ENCODE data around the gene MYO5A. TPM values are rescaled to one million over a fixed set of nuclear protein-coding genes. Genes with fewer than 3 reads are reported as not detected.

MYO5A gene
- total RNA-seq, 1 experiment from 2014 or later, result 9.9 TPM

- DNase-seq, result no peak
- TF ChIP-seq, protein P1, sequence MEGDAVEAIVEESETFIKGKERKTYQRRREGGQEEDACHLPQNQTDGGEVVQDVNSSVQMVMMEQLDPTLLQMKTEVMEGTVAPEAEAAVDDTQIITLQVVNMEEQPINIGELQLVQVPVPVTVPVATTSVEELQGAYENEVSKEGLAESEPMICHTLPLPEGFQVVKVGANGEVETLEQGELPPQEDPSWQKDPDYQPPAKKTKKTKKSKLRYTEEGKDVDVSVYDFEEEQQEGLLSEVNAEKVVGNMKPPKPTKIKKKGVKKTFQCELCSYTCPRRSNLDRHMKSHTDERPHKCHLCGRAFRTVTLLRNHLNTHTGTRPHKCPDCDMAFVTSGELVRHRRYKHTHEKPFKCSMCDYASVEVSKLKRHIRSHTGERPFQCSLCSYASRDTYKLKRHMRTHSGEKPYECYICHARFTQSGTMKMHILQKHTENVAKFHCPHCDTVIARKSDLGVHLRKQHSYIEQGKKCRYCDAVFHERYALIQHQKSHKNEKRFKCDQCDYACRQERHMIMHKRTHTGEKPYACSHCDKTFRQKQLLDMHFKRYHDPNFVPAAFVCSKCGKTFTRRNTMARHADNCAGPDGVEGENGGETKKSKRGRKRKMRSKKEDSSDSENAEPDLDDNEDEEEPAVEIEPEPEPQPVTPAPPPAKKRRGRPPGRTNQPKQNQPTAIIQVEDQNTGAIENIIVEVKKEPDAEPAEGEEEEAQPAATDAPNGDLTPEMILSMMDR (IDR thresholded peaks at IDR 0.05; ENCODE audit: insufficient read depth in 1 of 2, low read depth in 1 of 2, low read length in 1 of 2, severe bottlenecking in 1 of 2, unreplicated experiment in 1 of 2), result no peak
- Mint-ChIP-seq H3K27ac (ENCODE audit: unreplicated experiment) (no peak overlapping the region), H3K4me1 (ENCODE audit: low read depth, unreplicated experiment) (no peaks in the 10 kb centered on the region), H3K27me3 (ENCODE audit: insufficient read depth, unreplicated experiment) (no peaks in the 10 kb centered on the region), H3K36me3 (ENCODE audit: insufficient read depth, unreplicated experiment) (no peaks in the 10 kb centered on the region), H3K9me3 (ENCODE audit: unreplicated experiment) (no peaks in the 10 kb centered on the region), H3K4me3 (ENCODE audit: unreplicated experiment) (no peak overlapping the region)
- ChIA-PET POLR2A (no interaction called here), CTCF (no interaction called here)
- Histone ChIP-seq H3K27me3 (replicated peaks; ENCODE audit: control insufficient read depth, insufficient read depth, low read length) (no peaks in the 10 kb centered on the region), H3K4me3 (ENCODE audit: low read depth, low read length) (no peak overlapping the region), H3K4me1 (no peaks in the 10 kb centered on the region), H3K9me3 (no peaks in the 10 kb centered on the region), H3K36me3 (ENCODE audit: control insufficient read depth, insufficient read depth, low read length) (no peaks in the 10 kb centered on the region)
- no TSS peak for BruUV-seq (replicated peaks)
- intact Hi-C loops (cut with micrococcal nuclease; ENCODE audit: unreplicated experiment), result no loop called here
These were observed 19.0 kb downstream of the MYO5A start for GRCh38 chr15:52509500-52510245.

GRCh38 chr15:52506549-52506948 is 22.1 kb downstream of the MYO5A start:
- intact Hi-C loops (cut with micrococcal nuclease; ENCODE audit: unreplicated experiment), result no loop called here
- DNase-seq, result no peak
- Histone ChIP-seq H3K27me3 (replicated peaks; ENCODE audit: control insufficient read depth, insufficient read depth, low read length) (no peaks in the 10 kb centered on the region), H3K4me3 (ENCODE audit: low read depth, low read length) (no peak overlapping the region), H3K36me3 (ENCODE audit: control insufficient read depth, insufficient read depth, low read length) (no peaks in the 10 kb centered on the region), H3K9me3 (no peaks in the 10 kb centered on the region), H3K4me1 (no peaks in the 10 kb centered on the region)
- TF ChIP-seq, protein P1 (IDR thresholded peaks at IDR 0.05; ENCODE audit: insufficient read depth in 1 of 2, low read depth in 1 of 2, low read length in 1 of 2, severe bottlenecking in 1 of 2, unreplicated experiment in 1 of 2), result no peak
- Mint-ChIP-seq H3K4me1 (ENCODE audit: low read depth, unreplicated experiment) (no peaks in the 10 kb centered on the region), H3K27me3 (ENCODE audit: insufficient read depth, unreplicated experiment) (peaks cover 3% of the 10 kb centered on the region), H3K27ac (ENCODE audit: unreplicated experiment) (no peak overlapping the region), H3K4me3 (ENCODE audit: unreplicated experiment) (no peak overlapping the region), H3K36me3 (ENCODE audit: insufficient read depth, unreplicated experiment) (no peaks in the 10 kb centered on the region), H3K9me3 (ENCODE audit: unreplicated experiment) (no peaks in the 10 kb centered on the region)
- ChIA-PET POLR2A (no interaction called here), CTCF (no interaction called here)
- BruUV-seq (replicated peaks), result no TSS peak

DNA sequence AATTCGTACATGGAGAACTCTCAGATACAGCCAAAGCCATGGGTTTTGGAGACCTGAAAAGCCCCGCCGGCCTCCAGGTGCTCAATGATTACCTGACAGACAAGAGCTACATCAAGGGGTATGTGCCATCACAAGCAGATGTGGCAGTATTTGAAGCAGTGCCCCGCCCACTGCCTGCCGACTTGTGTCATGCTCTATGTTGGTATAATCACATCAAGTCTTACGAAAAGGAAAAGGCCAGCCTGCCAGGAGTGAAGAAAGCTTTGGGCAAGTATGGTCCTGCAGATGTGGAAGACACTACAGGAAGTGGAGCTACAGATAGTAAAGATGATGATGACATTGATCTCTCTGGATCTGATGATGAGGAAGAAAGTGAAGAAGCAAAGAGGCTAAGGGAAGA is 23.5 kb downstream of the MYO5A start:
- H3K27me3 ChIP-seq (replicated peaks; ENCODE audit: control insufficient read depth, insufficient read depth, low read length), result no peaks in the 10 kb centered on the region
- intact Hi-C loops (cut with micrococcal nuclease; ENCODE audit: unreplicated experiment), result no loop called here
- Mint-ChIP-seq H3K27ac (ENCODE audit: unreplicated experiment) (no peak overlapping the region), H3K27me3 (ENCODE audit: insufficient read depth, unreplicated experiment) (peaks cover 3% of the 10 kb centered on the region), H3K4me1 (ENCODE audit: low read depth, unreplicated experiment) (no peaks in the 10 kb centered on the region), H3K9me3 (ENCODE audit: unreplicated experiment) (no peaks in the 10 kb centered on the region), H3K36me3 (ENCODE audit: insufficient read depth, unreplicated experiment) (no peaks in the 10 kb centered on the region), H3K4me3 (ENCODE audit: unreplicated experiment) (no peak overlapping the region)
- no peak for DNase-seq
- ChIA-PET POLR2A (no interaction called here), CTCF (no interaction called here)
- TF ChIP-seq, protein P1 (IDR thresholded peaks at IDR 0.05; ENCODE audit: insufficient read depth in 1 of 2, low read depth in 1 of 2, low read length in 1 of 2, severe bottlenecking in 1 of 2, unreplicated experiment in 1 of 2), result no peak
- no peaks in the 10 kb centered on the region for H3K9me3 ChIP-seq
- H3K4me1 ChIP-seq, result no peaks in the 10 kb centered on the region
- BruUV-seq (replicated peaks), result no TSS peak
- H3K36me3 ChIP-seq (ENCODE audit: control insufficient read depth, insufficient read depth, low read length), result no peaks in the 10 kb centered on the region
- no peak overlapping the region for H3K4me3 ChIP-seq (ENCODE audit: low read depth, low read length)
